Activated CD8-positive, alpha-beta memory T cell treated with anti-CD3 and anti-CD28 coated beads, Interleukin-2, amount 10 ng/mL, durations not matched to agents 7 days and 5 days (primary cell): Measurements from ENCODE around the gene GMPPB. TPM values are rescaled to one million over a fixed set of nuclear protein-coding genes. Genes with fewer than 3 reads are reported as not detected.

ENCODE experiments used
- ATAC-seq: fragments of 150-1000 bp; cut with Tn5 transposase; one replicate; pipeline ENCODE4 v1.10.0; 2021; ENCODE audit warnings: moderate library complexity
- CTCF ChIA-PET: fragments of 350-600 bp; sonication (Branson Sonifier 250); formaldehyde crosslinking; loops from one replicate; lab custom pipeline; 2021; ENCODE audit warnings: antibody characterized with exemption; lab: Charles Lee
- DNase-seq: peaks from one replicate; pipeline ENCODE4 v3.0.0-alpha.2; 2020
- H3K27ac Mint-ChIP-seq: one replicate; pipeline ENCODE4 v1.8.0; 2021; ENCODE audit warnings: mild to moderate bottlenecking, mixed read lengths
- H3K27me3 Mint-ChIP-seq: one replicate; pipeline ENCODE4 v1.8.0; 2021; ENCODE audit warnings: mixed read lengths
- H3K36me3 Mint-ChIP-seq: one replicate; pipeline ENCODE4 v1.8.0; 2021; ENCODE audit warnings: mild to moderate bottlenecking, mixed read lengths
- H3K4me1 Mint-ChIP-seq: one replicate; pipeline ENCODE4 v1.8.0; 2021; ENCODE audit warnings: mixed read lengths
- H3K4me3 Mint-ChIP-seq: one replicate; pipeline ENCODE4 v1.8.0; 2021; ENCODE audit warnings: mild to moderate bottlenecking, moderate library complexity, mixed read lengths
- H3K9me3 Mint-ChIP-seq: one replicate; pipeline ENCODE4 v1.8.0; 2022; ENCODE audit warnings: low read depth, mixed read lengths
- total RNA-seq, 2 experiments: library from RNA; stranded (reverse); gene quantifications; one replicate each; pipeline ENCODE4 v1.2.3, GENCODE V29; 2021

Gene GMPPB
- total RNA-seq, 2 experiments from 2014 or later: 46.6 to 47.9 TPM

DNA sequence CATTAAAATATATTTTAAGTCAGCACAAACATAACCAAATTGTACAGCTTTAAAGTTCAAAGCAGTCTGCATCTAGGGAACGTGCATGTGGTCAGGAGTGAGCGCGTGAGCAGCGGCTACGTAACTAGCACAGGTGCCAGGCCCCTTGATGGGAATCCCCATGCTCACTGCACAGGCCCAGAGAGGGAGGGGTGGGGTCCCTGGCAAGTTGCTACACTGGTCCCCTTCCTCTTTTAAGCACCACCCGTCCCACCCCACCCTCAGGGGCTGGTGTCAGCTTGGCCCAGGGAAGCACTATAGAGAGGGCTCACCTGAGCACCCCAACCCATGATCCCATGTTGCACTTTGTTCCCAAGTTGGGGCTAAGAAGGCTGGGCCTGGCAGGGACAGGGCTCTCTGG, 835 bp upstream of the GMPPB start:
- H3K27ac Mint-ChIP-seq: peak overlapping the region; percentile 96
- no peaks in the 10 kb centered on the region for H3K9me3 Mint-ChIP-seq
- H3K4me3 Mint-ChIP-seq: peak overlapping the region; percentile 93
- H3K27me3 Mint-ChIP-seq: no peaks in the 10 kb centered on the region
- peaks cover 20% of the 10 kb centered on the region for H3K4me1 Mint-ChIP-seq
- no peak for ATAC-seq
- H3K36me3 Mint-ChIP-seq: peaks cover 6% of the 10 kb centered on the region
- CTCF ChIA-PET: interaction anchor here (0.9 to 1.9 kb wide), 3 partner anchors 176 to 205 kb away, joined by 3 to 9 read pairs (median 4); partner anchors contain the start of gene MON1A
- DNase-seq: peak; percentile 47

DNA sequence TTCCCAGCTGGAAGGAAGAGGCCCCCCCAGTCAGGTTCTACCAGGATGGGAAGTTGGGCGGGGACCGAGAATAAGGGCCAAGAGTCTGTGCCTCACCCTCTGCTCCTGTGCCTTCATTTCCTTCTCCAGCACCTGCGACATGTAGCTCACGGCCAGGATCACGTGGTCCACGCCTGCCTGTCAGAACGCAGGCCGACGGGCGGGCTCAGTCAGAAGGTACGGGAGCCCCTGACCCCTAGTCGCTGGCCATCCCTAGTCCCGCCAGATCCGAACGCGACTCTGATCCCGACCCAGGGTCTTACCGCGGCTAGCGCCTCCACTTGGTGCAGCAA, 489 bp downstream of the GMPPB start:
- Mint-ChIP-seq H3K9me3 (no peaks in the 10 kb centered on the region), H3K4me3 (peak overlapping the region; percentile 93), H3K36me3 (peaks cover 6% of the 10 kb centered on the region), H3K4me1 (peaks cover 30% of the 10 kb centered on the region), H3K27me3 (no peaks in the 10 kb centered on the region), H3K27ac (peak overlapping the region; percentile 96)
- ATAC-seq (peak; percentile 27), DNase-seq (peak; percentile 84)
- CTCF ChIA-PET: interaction anchor here (1.0 to 1.9 kb wide), 4 partner anchors 11 to 183 kb away, joined by 3 to 9 read pairs (median 4); partner anchors contain the start of gene IP6K1

DNA sequence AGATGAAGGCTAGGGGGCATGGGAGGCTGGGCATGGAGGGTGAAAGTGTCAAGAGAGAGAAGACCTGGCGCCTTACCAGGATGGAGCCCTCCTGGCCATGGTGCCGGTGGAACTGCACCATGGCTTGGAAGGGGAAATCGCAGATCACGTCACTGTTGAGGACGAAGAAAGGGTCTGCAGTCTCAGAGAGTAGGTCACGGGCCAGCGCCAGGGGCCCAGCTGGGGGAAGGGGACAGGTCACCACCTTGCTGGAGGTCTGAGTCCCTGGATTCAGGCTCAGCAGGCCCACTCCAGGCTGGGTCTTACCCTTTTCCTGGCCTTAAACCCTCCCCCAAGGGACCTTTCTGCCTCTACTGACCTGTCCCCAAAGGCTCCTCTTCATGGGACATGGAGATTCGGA, 855 bp downstream of the GMPPB start:
- DNase-seq (no peak), ATAC-seq (no peak)
- H3K9me3 Mint-ChIP-seq: no peaks in the 10 kb centered on the region
- H3K4me1 Mint-ChIP-seq: peaks cover 30% of the 10 kb centered on the region
- CTCF ChIA-PET: interaction anchor here (1.0 to 1.9 kb wide), 4 partner anchors 10 to 183 kb away, joined by 3 to 9 read pairs (median 4); partner anchors contain the start of gene IP6K1
- H3K4me3 Mint-ChIP-seq: peak overlapping the region; percentile 93
- peaks cover 6% of the 10 kb centered on the region for H3K36me3 Mint-ChIP-seq
- H3K27ac Mint-ChIP-seq: peak overlapping the region; percentile 96
- H3K27me3 Mint-ChIP-seq: no peaks in the 10 kb centered on the region

DNA sequence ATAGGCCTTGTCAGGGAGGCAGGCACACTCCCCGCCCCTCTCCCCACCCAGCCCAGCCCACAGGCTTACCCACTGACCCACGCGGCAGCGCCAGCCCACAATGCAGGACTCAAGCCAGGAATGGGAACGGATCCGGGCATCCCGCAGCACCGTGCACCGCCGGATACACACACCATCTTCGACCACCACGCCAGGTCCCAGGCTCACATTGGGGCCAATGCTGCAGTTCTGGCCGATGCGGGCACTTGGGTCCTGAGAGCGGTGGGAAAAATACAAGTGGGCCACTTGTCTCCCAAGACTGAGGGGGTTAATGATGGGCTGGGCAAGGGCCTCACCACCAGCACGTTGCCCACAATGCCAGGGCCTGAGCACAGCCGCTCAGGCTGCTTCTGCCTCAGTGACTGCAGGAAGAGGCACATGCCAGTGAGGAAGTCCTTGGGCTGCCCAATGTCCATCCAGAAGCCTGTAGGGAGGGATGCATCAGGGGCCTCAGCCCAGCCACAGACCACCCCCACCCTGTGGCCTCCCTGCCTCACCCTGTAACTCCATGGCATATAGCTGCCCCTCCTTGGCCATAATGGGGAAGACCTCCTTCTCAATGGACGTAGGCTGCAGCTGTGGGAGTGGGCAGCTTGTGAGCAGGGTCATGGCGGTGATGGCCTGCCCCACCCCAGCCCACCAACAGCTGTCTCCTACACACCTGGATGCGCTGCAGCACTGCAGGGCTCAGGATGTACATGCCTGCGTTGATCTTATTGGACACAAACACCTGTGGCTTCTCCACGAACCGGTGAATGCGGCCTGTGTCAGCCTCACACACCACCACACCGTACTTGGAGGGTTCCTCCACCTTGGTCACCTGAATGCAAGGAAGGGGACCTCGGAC, 1.6 kb downstream of the GMPPB start:
- peak; percentile 40 for DNase-seq
- no peaks in the 10 kb centered on the region for H3K9me3 Mint-ChIP-seq
- CTCF ChIA-PET: interaction anchor here (1.2 to 2.6 kb wide), 2 partner anchors 10 to 20 kb away, joined by 5 to 8 read pairs; no protein-coding TSS in a partner anchor
- peak overlapping the region; percentile 93 for H3K4me3 Mint-ChIP-seq
- H3K36me3 Mint-ChIP-seq: peaks cover 4% of the 10 kb centered on the region
- H3K4me1 Mint-ChIP-seq: peaks cover 30% of the 10 kb centered on the region
- H3K27me3 Mint-ChIP-seq: no peaks in the 10 kb centered on the region
- peak overlapping the region; percentile 96 for H3K27ac Mint-ChIP-seq
- no peak for ATAC-seq

DNA sequence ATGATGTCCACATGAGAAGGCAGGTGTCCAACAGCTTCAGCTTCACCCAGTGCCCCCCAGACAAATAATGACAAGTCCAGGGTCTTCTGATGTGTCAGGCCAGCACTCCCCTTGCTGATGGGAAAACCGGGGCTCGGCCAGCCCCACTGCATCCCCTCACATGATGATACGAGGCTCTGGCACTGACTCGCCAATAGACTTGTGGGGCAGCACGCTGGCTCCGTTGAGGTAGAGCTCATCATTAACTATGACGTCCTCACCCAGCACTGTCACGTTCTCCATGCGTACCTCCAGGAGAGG, 2.2 kb downstream of the GMPPB start:
- CTCF ChIA-PET: interaction anchor here (2.6 kb wide), 1 partner anchor 10 kb away, joined by 8 read pairs; no protein-coding TSS in a partner anchor
- no peaks in the 10 kb centered on the region for H3K27me3 Mint-ChIP-seq
- ATAC-seq: no peak
- no peaks in the 10 kb centered on the region for H3K9me3 Mint-ChIP-seq
- H3K27ac Mint-ChIP-seq: no peak overlapping the region
- no peak overlapping the region for H3K4me3 Mint-ChIP-seq
- H3K4me1 Mint-ChIP-seq: peaks cover 30% of the 10 kb centered on the region
- peaks cover 4% of the 10 kb centered on the region for H3K36me3 Mint-ChIP-seq
- DNase-seq: no peak

DNA sequence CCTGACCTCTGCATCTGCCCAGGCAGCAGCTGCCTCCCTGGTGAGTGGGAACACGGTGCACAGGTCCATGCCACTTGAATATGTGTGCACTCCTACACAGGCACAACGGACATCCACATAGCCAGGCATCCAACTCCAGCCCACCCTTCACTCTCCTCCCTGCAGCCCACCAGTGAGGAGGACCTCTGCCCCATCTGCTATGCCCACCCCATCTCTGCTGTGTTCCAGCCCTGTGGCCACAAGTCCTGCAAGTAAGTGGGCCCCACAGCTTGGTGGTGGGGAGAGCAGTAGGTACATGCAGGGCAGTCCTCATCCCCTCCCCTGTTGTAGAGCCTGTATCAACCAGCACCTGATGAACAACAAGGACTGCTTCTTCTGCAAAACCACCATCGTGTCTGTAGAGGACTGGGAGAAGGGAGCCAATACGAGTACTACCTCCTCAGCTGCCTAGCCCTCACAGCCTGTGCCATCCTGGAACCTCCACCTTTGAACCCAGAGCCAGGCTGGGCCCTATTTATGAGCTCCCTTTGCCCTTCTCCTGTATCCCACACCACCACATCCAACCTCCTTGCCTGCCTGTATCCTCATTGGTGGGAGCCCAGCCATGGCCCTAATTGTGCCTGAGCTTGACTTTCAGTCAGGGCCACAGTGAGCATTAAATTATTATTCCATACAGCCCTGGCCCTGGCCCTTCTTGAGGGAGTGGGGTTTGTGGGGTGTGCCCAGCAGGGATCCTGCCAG, 2.7 kb downstream of the GMPPB start:
- CTCF ChIA-PET: interaction anchor here (1.5 to 2.6 kb wide), 2 partner anchors 9 to 118 kb away, joined by 6 to 8 read pairs; no protein-coding TSS in a partner anchor
- H3K27ac Mint-ChIP-seq: peak overlapping the region; percentile 12

DNA sequence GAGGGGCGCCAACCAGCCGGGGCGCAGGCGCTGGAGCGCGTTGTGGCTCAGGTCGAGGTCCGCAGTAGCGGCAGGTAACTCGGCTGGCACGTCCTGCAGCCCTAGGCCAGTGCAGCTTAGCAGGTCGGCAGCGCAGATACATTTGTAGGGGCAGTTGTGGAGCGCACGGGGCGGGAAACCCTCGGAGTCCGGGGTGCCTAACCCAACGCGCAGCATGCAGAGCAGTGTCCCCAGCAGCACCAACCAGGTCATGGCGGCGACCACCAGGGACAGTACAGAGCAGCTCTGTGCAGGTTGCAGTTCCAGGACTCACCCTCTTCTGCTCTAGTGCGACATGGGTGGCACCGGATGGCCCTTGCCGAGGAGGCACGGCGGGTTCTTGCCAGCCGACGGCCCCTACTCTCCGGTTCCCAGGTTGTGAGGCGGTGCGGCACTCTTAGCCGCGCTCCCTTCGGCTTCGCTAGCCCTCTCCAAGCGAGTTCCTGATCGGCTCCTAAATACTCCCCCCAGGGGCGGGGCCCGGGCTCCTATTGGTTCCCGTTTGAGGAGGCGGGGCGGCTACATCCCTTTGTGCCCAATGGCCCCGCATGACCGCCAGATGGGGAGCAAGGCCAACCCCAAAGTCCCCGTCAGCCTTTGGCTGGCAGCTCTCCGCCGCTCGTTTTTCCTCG, 4.4 kb downstream of the GMPPB start, which contains the start of gene AMIGO3:
Gene AMIGO3, minus strand, starts transcription at position 471 of the 671 bp plus-strand sequence. Its CDS starts 219 bp downstream, at position 252.
- Mint-ChIP-seq H3K4me3 (peak within 1 kb of the TSS; percentile 77), H3K4me1 (peaks cover 23% of the 10 kb centered on the region), H3K27ac (peak within 1 kb of the TSS; percentile 76), H3K27me3 (no peaks in the 10 kb centered on the region), H3K36me3 (peaks cover 2% of the 10 kb centered on the region), H3K9me3 (no peaks in the 10 kb centered on the region)
- DNase-seq (peak; percentile 95), ATAC-seq (peak; percentile 74)
- CTCF ChIA-PET: interaction anchor here (0.8 to 2.6 kb wide), 14 partner anchors 7 to 179 kb away, joined by 3 to 24 read pairs (median 4); partner anchors contain the start of gene IP6K1

More for the DNA sequence above, 2.7 kb downstream of the GMPPB start:
- ATAC-seq (no peak), DNase-seq (peak; percentile 40)
- H3K9me3 Mint-ChIP-seq: no peaks in the 10 kb centered on the region
- peaks cover 4% of the 10 kb centered on the region for H3K36me3 Mint-ChIP-seq
- no peaks in the 10 kb centered on the region for H3K27me3 Mint-ChIP-seq
- H3K4me1 Mint-ChIP-seq: peaks cover 30% of the 10 kb centered on the region
- H3K4me3 Mint-ChIP-seq: no peak overlapping the region

DNA sequence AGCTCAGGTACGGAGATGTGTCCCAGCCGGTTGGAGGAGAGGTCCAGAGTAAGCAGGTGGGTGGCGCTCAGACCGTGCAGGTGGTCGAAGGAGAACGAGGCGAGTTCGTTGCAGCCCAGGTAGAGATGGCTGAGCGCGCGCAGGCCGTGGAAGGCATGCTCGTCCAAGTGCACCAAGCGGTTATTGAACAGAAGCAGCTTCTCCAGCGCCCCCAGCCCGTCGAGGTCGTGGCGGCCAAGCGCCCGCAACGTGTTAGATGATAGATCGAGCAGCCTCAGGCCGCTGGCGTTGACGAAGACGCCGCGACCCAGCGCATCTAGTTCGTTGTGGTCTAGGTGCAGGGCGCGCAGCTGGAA, 4.9 kb downstream of the GMPPB start:
- Mint-ChIP-seq H3K4me3 (peak overlapping the region; percentile 77), H3K27me3 (no peaks in the 10 kb centered on the region), H3K36me3 (peaks cover 2% of the 10 kb centered on the region), H3K27ac (peak overlapping the region; percentile 76), H3K4me1 (peaks cover 21% of the 10 kb centered on the region), H3K9me3 (no peaks in the 10 kb centered on the region)
- CTCF ChIA-PET: interaction anchor here (0.9 to 2.5 kb wide), 10 partner anchors 10 to 179 kb away, joined by 3 to 24 read pairs (median 5); no protein-coding TSS in a partner anchor
- DNase-seq (no peak), ATAC-seq (no peak)

DNA sequence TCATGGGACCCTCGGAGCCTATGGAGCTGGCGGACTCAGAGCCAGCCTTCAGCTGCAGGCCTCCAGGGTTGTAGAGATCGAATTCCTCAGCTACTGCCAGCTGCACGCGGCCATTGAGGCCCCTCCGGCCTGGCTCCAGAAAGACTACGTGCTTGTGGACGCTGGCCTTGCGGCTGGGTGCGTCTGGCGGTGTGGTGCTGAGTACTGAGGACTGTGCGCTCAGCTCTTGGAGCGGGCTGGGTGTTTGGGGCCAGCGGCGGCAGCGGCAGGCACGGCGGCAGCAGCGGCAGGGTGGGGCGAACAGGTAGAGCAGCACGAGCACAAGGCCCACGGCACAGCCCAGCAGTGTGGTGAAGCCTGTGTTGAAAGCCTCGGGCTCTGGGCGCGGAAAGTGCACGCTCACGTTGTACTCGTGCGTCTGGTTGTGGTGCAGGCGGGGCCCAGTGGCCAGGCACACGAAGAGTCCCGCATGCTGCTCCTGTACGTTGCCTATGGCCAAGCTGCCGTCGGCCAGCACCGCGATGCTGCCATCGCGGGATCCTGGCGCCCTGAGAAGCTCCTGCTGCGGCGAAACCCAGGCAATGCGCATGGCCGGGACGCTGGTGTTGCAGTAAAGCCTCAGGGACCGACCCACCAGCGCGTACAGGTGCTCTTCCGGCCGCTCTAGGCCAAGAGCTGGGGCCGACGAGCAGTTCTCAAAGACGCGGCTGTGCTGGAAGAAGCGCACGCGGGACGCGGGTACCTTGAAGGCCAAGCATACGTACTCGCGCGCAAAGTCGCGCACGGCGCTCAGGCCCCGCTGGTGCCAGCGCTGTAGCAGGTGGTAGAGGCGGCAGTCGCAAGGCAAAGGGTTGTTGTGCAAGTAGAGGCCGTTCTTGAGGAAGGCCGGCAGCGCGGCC, 5.5 kb downstream of the GMPPB start:
- no peak for ATAC-seq
- Mint-ChIP-seq H3K9me3 (no peaks in the 10 kb centered on the region), H3K4me3 (peak overlapping the region; percentile 77), H3K27ac (no peak overlapping the region), H3K36me3 (peaks cover 2% of the 10 kb centered on the region), H3K4me1 (peaks cover 22% of the 10 kb centered on the region), H3K27me3 (no peaks in the 10 kb centered on the region)
- no peak for DNase-seq
- CTCF ChIA-PET: interaction anchor here (0.9 to 2.5 kb wide), 7 partner anchors 11 to 178 kb away, joined by 3 to 24 read pairs (median 5); no protein-coding TSS in a partner anchor

DNA sequence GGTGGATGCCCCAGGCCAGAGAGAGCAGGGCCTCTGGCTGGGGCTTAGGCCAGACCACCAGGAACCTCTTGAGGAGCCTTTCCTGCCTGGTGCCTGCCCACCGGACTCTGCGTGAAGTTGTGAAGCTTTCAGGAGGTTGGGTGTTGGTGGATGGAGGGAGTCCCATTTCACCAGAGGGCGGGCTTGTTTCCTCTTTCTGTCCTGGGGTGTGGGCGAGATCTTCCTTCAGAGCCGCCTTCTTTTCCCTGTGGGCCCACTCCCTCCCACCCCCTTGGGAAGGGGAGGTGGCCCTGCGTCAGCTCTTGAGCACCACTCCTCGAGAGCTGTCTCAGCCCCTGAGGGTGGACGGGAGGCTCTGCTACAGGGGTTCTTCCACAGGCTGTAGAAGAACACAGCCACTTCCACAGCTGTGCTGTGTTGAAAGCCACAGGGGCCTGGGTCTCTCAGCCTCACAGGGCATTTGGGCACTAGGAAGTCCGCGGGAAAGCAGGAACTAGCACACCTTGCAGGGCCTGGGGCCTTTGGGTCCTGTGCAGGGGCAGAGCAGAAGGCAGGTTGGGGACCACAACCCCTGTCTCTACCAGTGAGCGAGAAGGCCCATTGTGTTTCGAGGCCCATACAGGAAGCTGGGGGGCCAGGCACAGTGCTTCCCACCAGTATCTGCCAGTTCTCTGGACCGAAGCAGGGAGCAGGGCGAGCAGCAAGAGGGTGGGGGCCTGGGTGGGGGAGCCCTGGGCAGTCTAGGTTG, 6.4 kb downstream of the GMPPB start:
- Mint-ChIP-seq H3K36me3 (peaks cover 2% of the 10 kb centered on the region), H3K4me1 (peaks cover 25% of the 10 kb centered on the region), H3K27ac (no peak overlapping the region), H3K9me3 (no peaks in the 10 kb centered on the region), H3K27me3 (no peaks in the 10 kb centered on the region), H3K4me3 (no peak overlapping the region)
- DNase-seq: no peak
- CTCF ChIA-PET: interaction anchor here (0.7 to 2.5 kb wide), 4 partner anchors 12 to 122 kb away, joined by 3 to 24 read pairs (median 4); no protein-coding TSS in a partner anchor
- ATAC-seq: no peak

DNA sequence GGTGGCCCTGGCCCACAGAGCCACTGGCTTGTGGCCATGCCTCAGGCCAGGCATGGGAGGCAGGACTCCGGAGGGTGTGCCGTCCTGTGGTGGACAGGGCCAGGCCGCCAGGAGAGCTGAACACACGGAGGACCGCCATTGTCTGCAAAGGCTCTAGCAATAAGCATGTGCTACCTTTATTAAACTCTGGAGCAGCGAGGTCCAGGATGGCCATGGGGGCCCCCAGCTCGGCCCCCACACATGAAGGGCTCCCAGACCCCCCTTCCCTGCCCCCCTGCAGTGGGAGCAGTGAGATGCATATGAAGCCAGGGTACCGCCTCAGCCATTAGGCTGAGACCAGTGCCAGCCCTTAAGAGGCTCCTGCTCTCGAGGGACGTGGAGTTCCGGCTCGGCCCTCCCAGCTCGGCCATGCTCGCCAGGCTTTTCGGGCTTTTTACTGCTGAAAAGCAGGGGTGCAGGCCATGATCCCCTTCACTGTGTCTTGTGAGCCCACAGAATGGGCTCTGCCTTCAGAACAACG, 7.0 kb downstream of the GMPPB start:
- no peak for ATAC-seq

More for the DNA sequence above, 7.0 kb downstream of the GMPPB start:
- H3K4me3 Mint-ChIP-seq: no peak overlapping the region
- H3K4me1 Mint-ChIP-seq: peaks cover 29% of the 10 kb centered on the region
- no peaks in the 10 kb centered on the region for H3K9me3 Mint-ChIP-seq
- CTCF ChIA-PET: interaction anchor here (0.7 to 0.8 kb wide), 2 partner anchors 13 to 123 kb away, joined by 3 read pairs; no protein-coding TSS in a partner anchor
- H3K27ac Mint-ChIP-seq: no peak overlapping the region
- no peaks in the 10 kb centered on the region for H3K27me3 Mint-ChIP-seq
- peaks cover 2% of the 10 kb centered on the region for H3K36me3 Mint-ChIP-seq
- no peak for DNase-seq
